Measurements from ENCODE around the gene SRSF4.

DNA sequence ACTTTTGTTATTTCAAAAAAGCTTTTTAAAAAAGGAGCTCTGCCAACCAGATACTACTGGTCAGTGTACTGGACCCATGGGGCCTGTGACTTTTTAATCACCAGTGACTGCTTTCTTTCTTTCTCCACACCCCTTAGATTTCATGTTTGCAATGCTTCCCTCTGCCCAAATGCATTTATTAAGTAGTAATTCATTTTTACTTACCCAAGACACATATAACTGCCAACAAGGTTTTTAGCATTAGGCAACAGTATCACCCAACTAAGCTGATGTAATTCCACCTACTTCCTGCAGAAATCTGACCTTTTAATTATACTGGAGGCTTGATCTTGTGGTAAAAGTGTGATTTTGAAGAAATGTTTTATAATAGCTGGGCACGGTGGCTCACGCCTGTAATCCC lies 36.5 kb upstream of the SRSF4 start:
- TF ChIP-seq POLR2A (IDR thresholded peaks at IDR 0.05; ENCODE audit: low read depth, low read length) (no peak), POLR2AphosphoS5 (IDR thresholded peaks at IDR 0.05; ENCODE audit: low read depth, low read length) (no peak)

All from GM12892 (cell line).